ENCODE measurements around the gene CPLX1. TPM values are rescaled to one million over a fixed set of nuclear protein-coding genes. Genes with fewer than 3 reads are reported as not detected.

Gene CPLX1
- total RNA-seq, 2 experiments from 2014 or later = 2.5 to 3.0 TPM

DNA sequence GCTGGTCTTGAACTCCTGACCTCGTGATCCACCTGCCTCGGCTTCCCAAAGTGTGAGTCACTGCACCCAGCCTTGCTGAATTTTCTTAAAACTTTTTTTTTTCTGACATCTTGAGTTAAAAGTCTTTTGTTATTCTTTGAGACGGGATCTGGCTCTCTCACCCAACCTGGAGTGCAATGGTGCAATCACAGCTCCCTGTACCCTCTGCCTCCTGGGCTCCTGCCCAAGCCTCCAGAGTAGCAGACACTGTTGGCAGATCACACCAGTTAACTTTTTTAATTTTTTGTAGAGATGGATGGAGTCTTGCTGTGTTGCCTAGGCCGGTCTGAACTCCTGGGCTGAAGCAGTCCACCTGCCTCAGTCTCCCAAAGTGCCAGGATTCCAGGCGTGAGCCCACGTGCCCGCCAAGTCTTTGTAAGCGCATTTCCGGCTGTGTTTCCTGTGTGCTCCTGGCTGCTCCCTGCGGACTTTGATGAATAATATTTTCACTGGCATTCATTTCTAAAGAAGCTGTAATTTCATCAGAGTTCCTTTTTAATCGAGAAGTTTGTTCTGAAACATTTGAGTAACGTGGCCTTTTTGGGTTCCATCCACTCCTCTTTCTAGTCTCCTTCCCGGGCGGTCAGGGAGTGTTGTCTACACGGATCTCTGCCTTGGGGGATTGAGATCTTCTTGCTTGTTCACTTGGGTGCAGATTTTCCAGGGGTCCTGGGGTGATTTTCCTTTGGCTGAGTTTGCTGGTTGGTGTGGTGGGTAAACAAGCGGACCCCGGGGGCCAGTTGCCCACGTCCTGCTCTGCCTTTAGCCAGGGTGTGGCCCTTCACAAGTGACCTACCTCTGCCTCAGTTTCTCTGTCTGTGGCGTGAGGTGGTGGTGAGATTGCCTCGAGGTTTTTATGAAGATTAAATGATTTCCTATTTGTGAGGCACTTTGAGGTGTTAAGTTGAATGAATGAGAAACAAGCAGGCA lies 75.9 kb downstream of the CPLX1 start:
- H3K4me1 Mint-ChIP-seq = peaks cover 4% of the 10 kb centered on the region
- ChIA-PET CTCF (interaction anchor here (0.6 to 1.5 kb wide), 2 partner anchors 7 to 182 kb away, joined by 3 to 5 read pairs; partner anchors contain the start of genes GAK and TMEM175), POLR2A (no interaction called here)
- H3K27me3 Mint-ChIP-seq = no peaks in the 10 kb centered on the region
- DNase-seq = no peak
- no peak overlapping the region for H3K27ac Mint-ChIP-seq
- H3K36me3 Mint-ChIP-seq (ENCODE audit: low read depth) = peaks cover 40% of the 10 kb centered on the region
- peaks cover 2% of the 10 kb centered on the region for H3K9me3 Mint-ChIP-seq
- no peak overlapping the region for H3K4me3 Mint-ChIP-seq

DNA sequence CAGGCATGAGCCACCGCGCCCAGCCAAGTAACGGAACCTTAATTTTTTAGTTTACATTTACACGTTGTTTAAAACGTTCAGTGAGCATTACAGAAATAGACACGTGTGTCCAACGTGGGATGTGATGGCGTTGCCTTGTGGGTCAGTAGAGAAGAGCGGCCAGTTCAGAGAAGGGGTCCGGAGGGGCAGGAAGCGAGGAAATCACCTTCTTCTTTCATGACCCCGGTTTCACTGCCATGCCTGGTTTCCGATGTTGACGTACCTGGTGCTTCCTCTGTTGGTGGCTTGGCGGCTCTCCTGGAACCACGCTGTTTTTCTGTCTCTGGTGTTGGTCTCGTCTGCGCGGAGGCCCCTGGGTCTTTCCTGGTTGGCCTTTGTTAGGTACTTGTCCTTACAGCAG lies 77.5 kb downstream of the CPLX1 start:
- no peak overlapping the region for H3K4me3 Mint-ChIP-seq
- peaks cover 44% of the 10 kb centered on the region for H3K36me3 Mint-ChIP-seq (ENCODE audit: low read depth)
- POLR2A ChIA-PET = no interaction called here
- H3K9me3 Mint-ChIP-seq = peaks cover 2% of the 10 kb centered on the region
- CTCF ChIA-PET = no interaction called here
- H3K27me3 Mint-ChIP-seq = no peaks in the 10 kb centered on the region
- peaks cover 6% of the 10 kb centered on the region for H3K4me1 Mint-ChIP-seq
- H3K27ac Mint-ChIP-seq = no peak overlapping the region
- DNase-seq = no peak

DNA sequence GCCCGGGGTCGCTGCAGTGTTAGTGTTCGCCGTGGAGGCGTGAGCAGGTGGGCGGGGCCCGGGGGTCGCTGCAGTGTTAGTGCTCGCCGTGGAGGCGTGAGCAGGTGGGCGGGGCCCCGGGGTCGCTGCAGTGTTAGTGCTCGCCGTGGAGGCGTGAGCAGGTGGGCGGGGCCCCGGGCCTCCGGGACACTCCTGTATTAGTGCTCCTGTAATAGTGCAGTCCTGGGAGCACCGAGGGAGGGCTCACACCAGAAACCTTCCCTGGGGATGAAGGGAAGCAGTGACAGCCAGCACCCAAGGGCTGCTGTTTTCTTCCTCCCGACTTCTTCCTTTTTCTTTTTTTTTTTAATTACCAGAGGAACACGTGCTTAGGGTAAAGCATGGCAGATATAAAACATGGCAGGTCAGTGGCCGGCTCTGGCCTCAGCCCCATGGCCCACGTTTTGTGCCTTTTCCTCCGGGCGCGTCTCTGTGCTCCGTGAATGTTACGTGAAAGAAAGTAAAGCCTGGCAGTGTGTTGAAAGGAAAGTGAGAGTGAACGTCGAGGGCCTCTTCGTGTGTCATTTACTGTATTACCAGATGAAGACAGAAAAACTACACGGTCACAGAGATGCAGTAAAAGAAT lies 78.3 kb downstream of the CPLX1 start:
- CTCF ChIA-PET = no interaction called here
- POLR2A ChIA-PET = no interaction called here
- peaks cover 6% of the 10 kb centered on the region for H3K4me1 Mint-ChIP-seq
- H3K4me3 Mint-ChIP-seq = no peak overlapping the region
- H3K27ac Mint-ChIP-seq = no peak overlapping the region
- peaks cover 44% of the 10 kb centered on the region for H3K36me3 Mint-ChIP-seq (ENCODE audit: low read depth)
- no peak for DNase-seq
- no peaks in the 10 kb centered on the region for H3K27me3 Mint-ChIP-seq
- peaks cover 2% of the 10 kb centered on the region for H3K9me3 Mint-ChIP-seq

DNA sequence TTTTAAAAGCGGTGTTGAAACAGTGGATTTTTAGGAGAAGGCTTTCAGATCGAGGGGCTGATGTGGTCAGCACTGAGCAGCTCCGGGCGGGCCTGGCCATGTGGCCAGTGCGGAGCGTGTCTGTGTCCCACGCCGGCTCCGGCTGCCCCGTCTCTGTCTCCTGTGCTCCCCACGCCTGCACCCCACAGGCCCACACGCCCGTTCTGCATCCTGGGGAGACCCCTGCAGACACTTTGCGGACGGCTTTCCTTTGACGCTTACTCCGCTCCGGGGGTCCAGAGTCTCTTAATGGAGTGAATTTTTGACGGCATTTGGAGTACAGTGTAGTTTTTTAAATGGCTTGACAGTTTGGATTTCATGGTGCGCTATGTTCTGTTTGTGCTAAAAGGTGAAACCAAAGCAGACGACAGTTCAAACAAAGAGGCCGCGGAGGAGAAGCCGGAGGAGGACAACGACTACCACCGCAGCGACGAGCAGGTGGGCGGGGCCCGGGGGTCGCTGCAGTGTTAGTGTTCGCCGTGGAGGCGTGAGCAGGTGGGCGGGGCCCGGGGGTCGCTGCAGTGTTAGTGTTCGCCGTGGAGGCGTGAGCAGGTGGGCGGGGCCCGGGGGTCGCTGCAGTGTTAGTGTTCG lies 81.6 kb downstream of the CPLX1 start:
- POLR2A ChIA-PET = no interaction called here
- CTCF ChIA-PET = no interaction called here
- DNase-seq = no peak
- Mint-ChIP-seq H3K36me3 (ENCODE audit: low read depth) (peaks cover 30% of the 10 kb centered on the region), H3K27ac (no peak overlapping the region), H3K4me3 (no peak overlapping the region), H3K27me3 (no peaks in the 10 kb centered on the region), H3K4me1 (peaks cover 4% of the 10 kb centered on the region), H3K9me3 (peaks cover 2% of the 10 kb centered on the region)

DNA sequence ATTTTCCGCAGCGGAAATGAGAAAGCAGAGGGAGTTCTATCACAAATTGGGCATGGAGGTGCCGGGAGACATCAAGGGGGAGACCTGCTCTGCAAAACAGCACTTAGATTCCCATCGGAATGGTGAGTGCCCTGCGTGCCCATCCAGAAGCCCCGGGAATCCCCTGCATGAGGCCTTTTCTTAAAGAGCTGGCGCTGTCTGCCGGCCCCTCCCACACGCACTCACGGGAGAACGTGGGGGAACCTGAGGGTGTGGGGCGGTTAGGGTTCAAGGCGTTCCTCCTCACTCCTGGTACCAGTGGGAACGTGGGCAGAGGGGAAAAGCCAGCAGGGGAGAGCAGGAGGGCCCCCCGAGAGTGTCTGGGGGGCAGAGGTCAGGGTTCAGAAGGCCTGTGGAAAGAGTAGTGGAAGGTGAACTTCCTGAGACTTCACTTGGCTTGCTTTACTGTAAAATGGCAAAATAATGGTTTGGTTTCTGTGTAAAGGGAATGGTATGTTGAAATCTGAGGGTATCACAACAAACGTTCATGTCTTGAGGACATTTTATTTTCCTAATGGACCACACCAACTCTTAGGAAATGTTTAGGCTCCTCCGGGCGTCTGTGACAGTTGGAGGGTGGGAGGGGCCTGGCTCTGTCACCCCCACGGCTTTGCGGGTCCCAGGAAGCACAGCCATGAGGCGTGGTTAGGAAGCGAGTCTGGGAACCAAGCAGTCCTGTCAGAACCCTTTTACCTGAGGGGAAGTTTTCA lies 82.3 kb downstream of the CPLX1 start:
- no peak overlapping the region for H3K27ac Mint-ChIP-seq
- ChIA-PET POLR2A (no interaction called here), CTCF (interaction anchor here (1.2 to 2.3 kb wide), 5 partner anchors 10 to 499 kb away, joined by 5 to 18 read pairs (median 8); partner anchors contain the start of gene IDUA)

DNA sequence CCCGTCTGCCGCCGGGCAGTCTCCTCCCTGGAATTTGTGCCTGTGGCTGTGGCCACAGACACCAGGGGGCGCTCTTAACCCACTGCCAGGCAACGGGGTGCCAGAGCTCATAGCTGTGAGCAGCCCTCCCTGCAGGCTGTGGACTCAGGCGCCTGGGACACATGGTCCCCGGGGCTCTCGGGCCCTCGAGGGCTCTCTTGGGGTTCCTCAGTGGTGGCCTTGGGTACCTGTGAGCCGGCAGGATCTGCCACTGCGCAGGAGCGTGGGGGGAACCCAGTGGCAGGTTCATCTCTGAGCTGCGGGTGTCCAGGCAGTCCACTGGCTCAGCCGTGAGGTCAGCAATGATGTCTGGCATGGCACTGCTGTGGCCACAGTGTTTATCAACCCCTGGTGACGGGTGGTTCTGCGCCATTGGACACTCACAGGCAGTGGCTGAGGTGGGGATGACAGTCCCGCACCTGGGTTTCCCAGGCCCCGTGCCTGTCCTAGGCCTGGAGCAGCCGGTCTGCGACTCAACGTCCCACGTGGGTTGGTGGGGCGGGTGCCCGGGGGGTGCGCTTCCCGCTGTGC lies 83.1 kb downstream of the CPLX1 start:
- Mint-ChIP-seq H3K4me3 (no peak overlapping the region), H3K27ac (no peak overlapping the region), H3K36me3 (ENCODE audit: low read depth) (peaks cover 23% of the 10 kb centered on the region), H3K27me3 (no peaks in the 10 kb centered on the region), H3K4me1 (peaks cover 3% of the 10 kb centered on the region), H3K9me3 (peaks cover 1% of the 10 kb centered on the region)
- ChIA-PET CTCF (interaction anchor here (0.5 to 2.3 kb wide), 22 partner anchors 8 to 526 kb away, joined by 3 to 18 read pairs (median 4); partner anchors contain the start of genes FGFRL1 and IDUA), POLR2A (interaction anchor here (1.8 kb wide), 1 partner anchor 39 kb away, joined by 6 read pairs; no protein-coding TSS in a partner anchor)
- peak; percentile 78 for DNase-seq

More for the DNA sequence above, 82.3 kb downstream of the CPLX1 start:
- Mint-ChIP-seq H3K27me3 (no peaks in the 10 kb centered on the region), H3K36me3 (ENCODE audit: low read depth) (peaks cover 27% of the 10 kb centered on the region), H3K4me3 (no peak overlapping the region), H3K9me3 (peaks cover 2% of the 10 kb centered on the region), H3K4me1 (peaks cover 4% of the 10 kb centered on the region)
- DNase-seq = no peak

DNA sequence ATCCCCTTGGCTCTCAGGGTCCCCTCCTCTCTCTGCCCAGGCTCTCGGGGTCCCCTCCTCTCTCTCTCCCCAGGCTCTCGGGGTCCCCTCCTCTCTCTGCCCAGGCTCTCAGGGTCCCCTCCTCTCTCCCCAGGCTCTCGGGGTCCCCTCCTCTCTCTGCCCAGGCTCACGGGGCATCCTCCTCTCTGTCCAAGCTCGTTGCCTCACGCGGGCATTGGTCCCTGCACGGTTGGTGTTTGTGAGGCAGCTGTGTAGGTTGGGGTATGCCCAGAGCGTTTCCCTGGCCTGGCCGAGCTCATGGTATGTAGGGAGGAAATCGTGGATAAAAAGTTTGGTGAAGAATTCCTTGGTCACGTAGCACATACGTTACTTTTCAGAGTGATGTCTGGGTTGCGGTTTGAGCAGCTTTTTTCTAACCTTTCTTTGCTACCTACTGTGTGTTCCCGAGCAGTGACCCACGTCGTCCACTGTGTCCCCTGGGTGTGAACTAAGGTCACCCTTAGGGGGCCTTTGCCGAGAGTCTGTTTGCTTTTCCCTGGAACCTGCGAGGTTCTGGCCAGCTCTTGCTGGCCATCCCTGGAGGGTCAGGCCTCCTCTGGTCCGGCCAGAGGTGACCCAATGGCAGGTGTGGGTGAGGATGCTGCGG lies 83.7 kb downstream of the CPLX1 start:
- POLR2A ChIA-PET = interaction anchor here (1.8 kb wide), 1 partner anchor 39 kb away, joined by 6 read pairs; no protein-coding TSS in a partner anchor
- no peak for DNase-seq
- Mint-ChIP-seq H3K4me1 (peaks cover 2% of the 10 kb centered on the region), H3K27ac (no peak overlapping the region), H3K9me3 (no peaks in the 10 kb centered on the region), H3K36me3 (ENCODE audit: low read depth) (peaks cover 23% of the 10 kb centered on the region), H3K4me3 (no peak overlapping the region), H3K27me3 (no peaks in the 10 kb centered on the region)
- CTCF ChIA-PET = interaction anchor here (0.6 to 2.3 kb wide), 20 partner anchors 9 to 526 kb away, joined by 3 to 18 read pairs (median 5); partner anchors contain the start of genes FGFRL1 and IDUA

DNA sequence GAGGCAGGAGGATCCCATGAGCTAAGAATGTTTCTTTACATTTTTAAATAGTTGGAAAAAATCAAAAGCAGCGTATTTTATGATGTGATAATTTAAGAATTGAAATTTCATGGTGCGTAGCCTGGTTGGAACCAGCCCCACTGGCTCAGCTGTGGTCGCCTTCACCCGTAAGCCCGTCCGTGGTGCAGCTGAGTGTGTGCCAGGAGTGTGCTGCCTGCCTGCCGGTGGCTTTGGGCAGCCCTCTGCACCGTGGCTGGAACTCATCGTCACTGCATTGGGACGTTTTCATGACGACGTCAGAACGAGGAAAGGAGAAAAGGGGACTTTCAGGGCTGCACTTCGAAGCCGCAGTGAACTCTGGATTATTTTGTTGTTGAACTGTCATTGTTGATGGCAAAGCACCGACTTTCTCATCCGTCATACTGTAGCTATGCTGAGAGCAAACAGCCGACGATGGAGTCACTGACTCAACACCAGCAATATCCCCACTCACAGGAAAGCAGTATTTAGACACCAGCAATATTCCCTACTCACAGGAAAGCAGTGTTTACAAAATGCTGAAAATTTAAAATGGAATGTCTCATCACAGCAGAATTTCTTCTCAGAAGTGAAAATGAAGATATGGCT lies 85.2 kb downstream of the CPLX1 start:
- no peaks in the 10 kb centered on the region for H3K9me3 Mint-ChIP-seq
- peaks cover 23% of the 10 kb centered on the region for H3K36me3 Mint-ChIP-seq (ENCODE audit: low read depth)
- H3K27me3 Mint-ChIP-seq = no peaks in the 10 kb centered on the region
- POLR2A ChIA-PET = no interaction called here
- DNase-seq = no peak
- peaks cover 2% of the 10 kb centered on the region for H3K4me1 Mint-ChIP-seq
- H3K4me3 Mint-ChIP-seq = no peak overlapping the region
- CTCF ChIA-PET = interaction anchor here (0.7 to 2.0 kb wide), 3 partner anchors 39 to 246 kb away, joined by 3 to 6 read pairs (median 4); partner anchors contain the start of gene IDUA
- H3K27ac Mint-ChIP-seq = no peak overlapping the region

DNA sequence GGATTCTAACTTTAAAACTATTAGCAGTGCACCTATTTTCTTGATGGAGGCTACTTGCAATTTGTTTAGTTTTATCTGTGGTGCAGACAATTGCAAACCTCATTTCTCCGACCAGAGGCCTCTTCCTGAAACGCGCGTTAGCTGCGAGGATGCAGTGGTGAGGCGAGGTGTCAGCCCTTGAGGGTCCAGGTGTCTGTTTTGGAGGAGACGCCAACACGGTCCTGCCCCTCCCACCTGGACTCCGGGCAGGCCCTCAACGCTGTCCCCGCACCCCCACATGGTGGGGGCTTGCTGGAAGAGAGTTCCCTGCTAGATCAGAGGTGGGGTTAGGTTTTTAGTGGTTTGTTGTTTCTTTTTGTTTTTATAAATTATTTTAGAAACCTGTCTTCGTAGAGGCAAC lies 85.9 kb downstream of the CPLX1 start:
- CTCF ChIA-PET = interaction anchor here (1.0 kb wide), 1 partner anchor 39 kb away, joined by 3 read pairs; no protein-coding TSS in a partner anchor
- H3K36me3 Mint-ChIP-seq (ENCODE audit: low read depth) = peaks cover 30% of the 10 kb centered on the region
- H3K27me3 Mint-ChIP-seq = no peaks in the 10 kb centered on the region
- no peak overlapping the region for H3K27ac Mint-ChIP-seq
- H3K9me3 Mint-ChIP-seq = no peaks in the 10 kb centered on the region
- DNase-seq = no peak
- POLR2A ChIA-PET = no interaction called here
- no peak overlapping the region for H3K4me3 Mint-ChIP-seq
- H3K4me1 Mint-ChIP-seq = peaks cover 2% of the 10 kb centered on the region

DNA sequence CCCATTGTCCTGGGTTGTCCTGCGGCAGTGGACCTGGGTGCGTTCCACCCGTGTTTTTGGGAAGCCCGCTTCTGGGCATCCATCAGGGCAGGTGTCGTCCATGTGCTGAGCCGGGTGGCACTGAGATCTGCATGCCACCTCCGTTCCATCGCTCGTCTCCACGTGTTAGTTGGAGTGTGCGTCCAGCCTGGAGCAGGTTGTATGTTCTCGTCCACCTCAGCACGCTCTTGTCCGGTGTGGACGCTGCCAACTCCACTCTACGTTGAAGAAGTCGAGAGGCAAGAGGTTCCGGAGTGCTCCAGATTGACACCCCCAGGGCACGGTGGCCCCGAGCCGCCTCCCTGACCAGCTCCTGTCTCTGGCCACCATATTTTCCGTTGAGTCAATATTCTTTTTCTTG lies 86.4 kb downstream of the CPLX1 start:
- Mint-ChIP-seq H3K36me3 (ENCODE audit: low read depth) (peaks cover 34% of the 10 kb centered on the region), H3K4me1 (peaks cover 2% of the 10 kb centered on the region), H3K4me3 (no peak overlapping the region), H3K27me3 (no peaks in the 10 kb centered on the region), H3K9me3 (no peaks in the 10 kb centered on the region), H3K27ac (no peak overlapping the region)
- no peak for DNase-seq
- ChIA-PET CTCF (interaction anchor here (1.0 kb wide), 1 partner anchor 40 kb away, joined by 3 read pairs; no protein-coding TSS in a partner anchor), POLR2A (no interaction called here)

DNA sequence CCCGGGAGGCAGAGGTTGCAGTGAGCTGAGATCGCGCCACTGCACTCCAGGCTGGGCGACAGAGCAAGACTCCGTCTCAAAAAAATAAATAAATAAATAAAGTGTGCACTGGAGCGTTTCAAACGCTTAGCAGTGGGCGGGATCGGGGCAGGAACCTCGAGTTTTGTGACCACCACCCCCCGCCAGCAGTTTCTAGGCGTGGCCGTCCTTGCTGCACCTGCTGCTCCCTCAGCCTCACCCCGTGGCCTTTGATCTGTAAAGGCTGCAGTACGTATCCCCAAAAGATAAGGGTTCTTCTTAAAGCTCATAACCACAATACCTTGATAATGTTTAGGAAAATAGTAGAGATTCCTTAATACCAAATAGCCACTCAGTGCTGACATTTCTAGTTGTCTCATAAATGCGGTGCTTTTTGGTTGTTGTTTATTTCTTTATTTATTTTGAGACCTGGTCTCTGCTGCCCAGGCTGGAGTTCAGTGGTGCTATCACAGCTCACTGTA lies 87.1 kb downstream of the CPLX1 start:
- H3K4me1 Mint-ChIP-seq = no peaks in the 10 kb centered on the region
- DNase-seq = no peak
- no peaks in the 10 kb centered on the region for H3K9me3 Mint-ChIP-seq
- H3K27me3 Mint-ChIP-seq = no peaks in the 10 kb centered on the region
- H3K36me3 Mint-ChIP-seq (ENCODE audit: low read depth) = peaks cover 32% of the 10 kb centered on the region
- CTCF ChIA-PET = no interaction called here
- POLR2A ChIA-PET = no interaction called here
- no peak overlapping the region for H3K4me3 Mint-ChIP-seq
- no peak overlapping the region for H3K27ac Mint-ChIP-seq
